Measurements from ENCODE around the gene LRP1.

GRCh38 chr12:57239587-57240065, 111.3 kb downstream of the LRP1 start:
- TF ChIP-seq CTCF (IDR thresholded peaks at IDR 0.05) (no peak), POLR2AphosphoS5 (IDR thresholded peaks at IDR 0.05; ENCODE audit: low read depth, low read length) (no peak)
